ENCODE data around the gene LACTB. TPM values are rescaled to one million over a fixed set of nuclear protein-coding genes. Genes with fewer than 3 reads are reported as not detected.
A peak's percentile ranks its signal among the peaks of the same experiment; 100 is the strongest.

The LACTB gene
- total and polyA plus RNA-seq, 2 donors (not counting 1 experiment from before 2014, with no cell fraction given) = 29.2 to 42.8 TPM

DNA sequence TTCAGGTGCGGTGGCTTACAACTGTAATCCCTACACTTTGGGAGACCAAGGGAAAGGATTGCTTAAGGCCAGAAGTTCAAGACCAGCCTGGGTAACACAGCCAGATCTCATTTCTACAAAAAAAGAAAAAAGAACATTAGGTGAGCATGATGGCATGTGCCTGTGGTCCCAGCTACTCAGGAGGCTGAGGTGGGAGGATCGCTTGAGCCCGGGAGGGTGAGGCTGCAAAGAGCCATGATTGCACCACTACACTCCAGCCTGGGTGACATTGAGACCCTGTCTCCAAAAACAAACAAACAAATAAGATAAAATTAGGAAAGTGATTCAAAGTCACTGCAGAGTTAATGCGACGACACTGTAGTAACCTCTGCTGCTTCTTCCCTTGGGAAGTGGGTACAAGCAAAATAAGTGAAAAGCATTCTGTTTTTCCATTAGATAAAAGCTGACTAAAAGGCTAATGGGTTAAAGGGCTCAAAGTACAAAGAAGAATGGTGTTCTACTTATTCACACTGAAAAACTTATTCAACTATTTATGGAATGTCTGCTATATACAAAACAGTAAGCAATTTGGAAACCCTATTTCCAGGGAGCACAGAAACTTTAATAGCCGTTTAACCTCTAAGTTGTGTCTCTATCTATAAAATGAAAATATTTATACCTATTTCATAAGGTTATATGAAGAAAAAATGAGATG, 43.7 kb downstream of the LACTB start:
- Histone ChIP-seq H3K9ac (ENCODE audit: insufficient read depth, low read length) (no peak overlapping the region), H3K4me1 (ENCODE audit: control insufficient read depth, extremely low read depth, insufficient read depth, low read length) (peaks cover 3% of the 10 kb centered on the region), H3K27me3 (ENCODE audit: control insufficient read depth, insufficient read depth, low read length) (no peaks in the 10 kb centered on the region), H2AFZ (ENCODE audit: low read length) (no peak overlapping the region), H3K79me2 (ENCODE audit: control insufficient read depth, insufficient read depth, low read length) (no peaks in the 10 kb centered on the region), H3K9me3 (ENCODE audit: control insufficient read depth, insufficient read depth, low read depth, low read length) (no peaks in the 10 kb centered on the region), H3K4me3 (replicated peaks in 1 of 4; ENCODE audit: control extremely low read depth in 1 of 4, insufficient read depth in 1 of 4, low read depth in 3 of 4, low read length in 4 of 4) (no peak overlapping the region), H3K27ac (ENCODE audit: insufficient read depth, low read length) (no peak overlapping the region), H4K20me1 (ENCODE audit: control insufficient read depth, extremely low read depth, insufficient read depth, low read length) (no peaks in the 10 kb centered on the region), H3K4me2 (ENCODE audit: extremely low read depth, insufficient read depth, low read length) (no peak overlapping the region), H3K36me3 (ENCODE audit: control insufficient read depth, insufficient read depth, low read length) (no peaks in the 10 kb centered on the region)
- DNase-seq (ENCODE audit: low read depth in 2 of 2) = peak in 1 of 2 donors; percentile 22
- TF ChIP-seq, protein P1, sequence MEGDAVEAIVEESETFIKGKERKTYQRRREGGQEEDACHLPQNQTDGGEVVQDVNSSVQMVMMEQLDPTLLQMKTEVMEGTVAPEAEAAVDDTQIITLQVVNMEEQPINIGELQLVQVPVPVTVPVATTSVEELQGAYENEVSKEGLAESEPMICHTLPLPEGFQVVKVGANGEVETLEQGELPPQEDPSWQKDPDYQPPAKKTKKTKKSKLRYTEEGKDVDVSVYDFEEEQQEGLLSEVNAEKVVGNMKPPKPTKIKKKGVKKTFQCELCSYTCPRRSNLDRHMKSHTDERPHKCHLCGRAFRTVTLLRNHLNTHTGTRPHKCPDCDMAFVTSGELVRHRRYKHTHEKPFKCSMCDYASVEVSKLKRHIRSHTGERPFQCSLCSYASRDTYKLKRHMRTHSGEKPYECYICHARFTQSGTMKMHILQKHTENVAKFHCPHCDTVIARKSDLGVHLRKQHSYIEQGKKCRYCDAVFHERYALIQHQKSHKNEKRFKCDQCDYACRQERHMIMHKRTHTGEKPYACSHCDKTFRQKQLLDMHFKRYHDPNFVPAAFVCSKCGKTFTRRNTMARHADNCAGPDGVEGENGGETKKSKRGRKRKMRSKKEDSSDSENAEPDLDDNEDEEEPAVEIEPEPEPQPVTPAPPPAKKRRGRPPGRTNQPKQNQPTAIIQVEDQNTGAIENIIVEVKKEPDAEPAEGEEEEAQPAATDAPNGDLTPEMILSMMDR (conservative IDR thresholded peaks at IDR 0.05 in 1 of 2, IDR thresholded peaks at IDR 0.05 in 1 of 2; ENCODE audit: low read depth in 1 of 2, low read length in 2 of 2) = no peak
- no peak for TF ChIP-seq EZH2 (IDR thresholded peaks at IDR 0.05; ENCODE audit: low read length, missing control alignments)

DNA sequence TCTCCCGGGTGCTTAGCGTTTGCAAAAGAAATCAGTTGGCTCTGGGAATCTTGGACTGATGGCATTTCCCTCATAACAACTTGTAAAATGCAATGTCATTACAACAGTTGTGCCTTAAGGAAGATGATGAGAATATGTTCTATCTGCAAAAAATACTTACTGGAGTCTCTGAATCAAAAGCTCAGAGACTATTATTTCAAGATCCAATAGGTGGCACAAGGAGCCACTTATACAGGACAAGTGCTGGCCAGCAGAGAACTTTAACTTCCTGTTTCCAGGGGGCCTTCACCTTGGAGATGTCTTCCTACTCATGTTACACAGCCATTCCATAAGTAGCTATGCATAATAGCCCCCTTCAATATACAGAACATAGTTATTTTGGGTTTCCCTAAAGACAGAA, 44.6 kb downstream of the LACTB start:
- Histone ChIP-seq H3K9ac (ENCODE audit: insufficient read depth, low read length) (no peak overlapping the region), H4K20me1 (ENCODE audit: control insufficient read depth, extremely low read depth, insufficient read depth, low read length) (no peaks in the 10 kb centered on the region), H3K27ac (ENCODE audit: insufficient read depth, low read length) (no peak overlapping the region), H3K79me2 (ENCODE audit: control insufficient read depth, insufficient read depth, low read length) (no peaks in the 10 kb centered on the region), H3K9me3 (ENCODE audit: control insufficient read depth, insufficient read depth, low read depth, low read length) (no peaks in the 10 kb centered on the region), H3K4me3 (replicated peaks in 1 of 4; ENCODE audit: control extremely low read depth in 1 of 4, insufficient read depth in 1 of 4, low read depth in 3 of 4, low read length in 4 of 4) (no peak overlapping the region), H3K36me3 (ENCODE audit: control insufficient read depth, insufficient read depth, low read length) (no peaks in the 10 kb centered on the region), H3K4me2 (ENCODE audit: extremely low read depth, insufficient read depth, low read length) (no peak overlapping the region), H2AFZ (ENCODE audit: low read length) (no peak overlapping the region), H3K4me1 (ENCODE audit: control insufficient read depth, extremely low read depth, insufficient read depth, low read length) (peaks cover 3% of the 10 kb centered on the region), H3K27me3 (ENCODE audit: control insufficient read depth, insufficient read depth, low read length) (no peaks in the 10 kb centered on the region)
- no peak for DNase-seq (ENCODE audit: low read depth in 2 of 2)
- TF ChIP-seq, protein P1 (conservative IDR thresholded peaks at IDR 0.05 in 1 of 2, IDR thresholded peaks at IDR 0.05 in 1 of 2; ENCODE audit: low read depth in 1 of 2, low read length in 2 of 2) = peak in 1 of 2 donors; percentile 5
- TF ChIP-seq EZH2 (IDR thresholded peaks at IDR 0.05; ENCODE audit: low read length, missing control alignments) = no peak

DNA sequence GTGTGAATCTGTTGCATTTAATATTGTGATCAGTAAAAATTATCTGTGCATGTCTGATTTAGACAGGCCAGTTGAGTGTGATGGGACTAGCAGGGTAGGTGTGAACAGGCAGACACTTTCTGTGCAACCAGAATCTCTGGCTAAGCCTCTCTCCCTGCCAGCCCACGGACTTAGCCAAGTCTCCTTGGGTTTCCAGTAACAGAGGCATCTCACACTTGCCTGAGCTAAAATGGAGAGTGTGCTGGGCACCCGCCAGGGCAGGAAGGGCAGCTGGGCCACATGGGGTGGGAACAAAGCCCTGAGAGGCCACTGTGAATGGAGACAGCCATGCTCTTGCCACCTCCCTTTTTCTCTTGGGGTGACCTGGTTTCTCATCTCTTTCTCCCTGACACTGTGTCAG, 48.1 kb downstream of the LACTB start:
- TF ChIP-seq EZH2 (IDR thresholded peaks at IDR 0.05; ENCODE audit: low read length, missing control alignments) = no peak
- TF ChIP-seq, protein P1 (conservative IDR thresholded peaks at IDR 0.05 in 1 of 2, IDR thresholded peaks at IDR 0.05 in 1 of 2; ENCODE audit: low read depth in 1 of 2, low read length in 2 of 2) = no peak
- no peaks in the 10 kb centered on the region for H4K20me1 ChIP-seq (ENCODE audit: control insufficient read depth, extremely low read depth, insufficient read depth, low read length)
- DNase-seq (ENCODE audit: low read depth in 2 of 2) = no peak
- no peak overlapping the region for H2AFZ ChIP-seq (ENCODE audit: low read length)
- H3K9me3 ChIP-seq (ENCODE audit: control insufficient read depth, insufficient read depth, low read depth, low read length) = no peaks in the 10 kb centered on the region
- no peak overlapping the region for H3K27ac ChIP-seq (ENCODE audit: insufficient read depth, low read length)
- H3K4me2 ChIP-seq (ENCODE audit: extremely low read depth, insufficient read depth, low read length) = no peak overlapping the region
- H3K9ac ChIP-seq (ENCODE audit: insufficient read depth, low read length) = no peak overlapping the region
- H3K4me1 ChIP-seq (ENCODE audit: control insufficient read depth, extremely low read depth, insufficient read depth, low read length) = peaks cover 3% of the 10 kb centered on the region
- H3K36me3 ChIP-seq (ENCODE audit: control insufficient read depth, insufficient read depth, low read length) = no peaks in the 10 kb centered on the region
- no peaks in the 10 kb centered on the region for H3K79me2 ChIP-seq (ENCODE audit: control insufficient read depth, insufficient read depth, low read length)
- H3K27me3 ChIP-seq (ENCODE audit: control insufficient read depth, insufficient read depth, low read length) = no peaks in the 10 kb centered on the region
- no peak overlapping the region for H3K4me3 ChIP-seq (replicated peaks in 1 of 4; ENCODE audit: control extremely low read depth in 1 of 4, insufficient read depth in 1 of 4, low read depth in 3 of 4, low read length in 4 of 4)

All from fibroblast of lung (primary cell).